GM10847 (cell line): Measurements from ENCODE around the gene CDCA7.

Experiments used
- POLR2A ChIP-seq: IDR thresholded peaks from 2 replicates; pipeline ENCODE4 v1.6.1; 2011; ENCODE audit not compliant: insufficient read length; ENCODE audit errors: extremely low read depth

The CDCA7 gene

DNA sequence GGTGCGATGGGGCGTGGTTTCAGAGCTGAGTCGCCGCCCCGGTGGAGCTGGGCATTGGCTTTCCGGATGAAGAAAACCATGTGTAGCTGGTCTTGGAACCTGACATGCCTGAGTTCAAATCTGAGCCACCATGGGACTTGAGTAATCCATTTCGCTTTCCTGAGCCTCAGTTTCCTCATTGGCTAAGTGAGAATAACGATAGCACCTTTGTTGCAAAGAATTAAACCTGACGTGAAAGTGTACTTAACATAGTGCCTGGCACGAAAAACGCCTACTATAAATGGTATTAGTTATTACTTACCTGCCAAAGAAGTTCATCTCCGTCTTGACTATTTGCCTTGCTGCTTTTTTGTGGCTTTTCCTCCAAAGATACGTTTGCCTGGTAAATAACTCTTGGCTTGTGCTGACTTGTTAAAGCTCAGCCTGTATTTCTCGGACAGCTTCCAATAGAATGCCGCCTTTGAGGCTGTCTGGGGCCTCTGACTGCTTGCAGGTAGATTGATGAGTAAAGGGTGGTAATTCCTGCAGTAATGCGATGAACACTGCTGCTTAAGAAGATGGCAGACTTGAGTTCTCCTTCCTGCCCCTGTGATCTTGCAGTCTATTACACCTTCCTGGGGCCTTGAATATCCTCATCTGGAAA is 1.3 kb downstream of the CDCA7 start:
- TF ChIP-seq POLR2A = no peak

DNA sequence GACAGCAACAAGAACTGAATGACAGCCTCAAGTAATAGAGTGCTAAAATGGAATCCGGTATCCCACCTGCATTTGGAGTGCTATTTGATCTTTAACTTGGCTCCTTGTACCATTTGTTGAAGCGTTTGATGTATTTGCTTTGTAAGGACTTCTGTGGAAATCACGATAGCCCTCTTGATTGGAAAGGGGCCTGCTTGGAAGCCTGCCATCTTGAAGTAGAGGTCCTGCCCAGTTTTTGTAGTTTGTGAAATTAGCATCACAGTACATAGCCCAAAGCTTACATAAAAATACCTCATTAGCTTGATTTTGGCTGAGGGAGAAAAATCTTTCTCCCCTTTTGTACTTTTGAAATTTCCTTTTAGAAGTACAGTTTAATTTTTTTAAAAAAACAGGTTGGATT is 2.7 kb downstream of the CDCA7 start:
- no peak for TF ChIP-seq POLR2A

DNA sequence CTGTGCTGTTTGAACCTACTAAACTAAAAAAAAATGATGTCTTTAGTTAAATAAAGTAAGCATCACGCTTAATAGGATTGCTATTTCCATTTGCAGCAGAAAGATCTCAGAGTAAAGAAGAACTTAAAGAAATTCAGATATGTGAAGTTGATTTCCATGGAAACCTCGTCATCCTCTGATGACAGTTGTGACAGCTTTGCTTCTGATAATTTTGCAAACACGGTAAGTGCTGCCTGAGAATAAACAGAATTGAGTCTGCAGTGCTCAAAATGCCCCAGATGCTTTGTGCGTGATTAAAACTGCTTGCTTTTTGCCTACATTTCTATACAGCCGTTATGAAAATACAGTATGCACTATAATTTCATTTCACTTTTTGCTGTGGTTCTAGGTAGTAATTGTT is 3.9 kb downstream of the CDCA7 start:
- no peak for TF ChIP-seq POLR2A

DNA sequence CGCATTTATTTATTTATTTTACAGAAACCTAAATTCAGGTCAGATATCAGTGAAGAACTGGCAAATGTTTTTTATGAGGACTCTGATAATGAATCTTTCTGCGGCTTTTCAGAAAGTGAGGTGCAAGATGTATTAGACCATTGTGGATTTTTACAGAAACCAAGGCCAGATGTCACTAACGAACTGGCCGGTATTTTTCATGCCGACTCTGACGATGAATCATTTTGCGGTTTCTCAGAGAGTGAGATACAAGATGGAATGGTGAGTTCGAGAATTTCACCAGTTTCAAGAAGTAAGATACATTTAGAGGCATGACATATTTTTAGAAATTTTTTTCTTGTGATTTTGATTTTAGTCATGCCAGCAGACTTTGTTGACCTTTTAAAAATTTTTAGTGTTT is 4.6 kb downstream of the CDCA7 start:
- TF ChIP-seq POLR2A = no peak

DNA sequence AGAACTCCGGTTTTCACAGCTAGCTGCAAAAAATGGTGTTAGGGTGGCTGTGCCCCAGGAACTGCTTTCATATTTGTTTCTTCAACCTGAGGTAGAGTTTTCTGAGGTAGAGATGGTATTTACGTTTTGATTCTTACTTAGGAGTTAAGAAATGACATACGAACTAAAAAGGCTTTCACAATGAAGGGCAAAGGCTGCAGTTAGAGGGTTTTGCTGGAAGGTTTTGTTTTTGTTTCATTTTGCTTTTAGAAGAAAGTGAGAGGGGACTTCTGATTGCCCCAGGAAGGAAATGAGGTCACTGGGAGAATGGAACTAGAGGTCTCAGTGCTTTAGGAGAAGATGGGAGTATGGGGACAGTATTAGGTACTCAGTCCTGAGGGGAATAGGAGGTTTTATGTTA is 15.5 kb downstream of the CDCA7 start:
- TF ChIP-seq POLR2A = no peak

DNA sequence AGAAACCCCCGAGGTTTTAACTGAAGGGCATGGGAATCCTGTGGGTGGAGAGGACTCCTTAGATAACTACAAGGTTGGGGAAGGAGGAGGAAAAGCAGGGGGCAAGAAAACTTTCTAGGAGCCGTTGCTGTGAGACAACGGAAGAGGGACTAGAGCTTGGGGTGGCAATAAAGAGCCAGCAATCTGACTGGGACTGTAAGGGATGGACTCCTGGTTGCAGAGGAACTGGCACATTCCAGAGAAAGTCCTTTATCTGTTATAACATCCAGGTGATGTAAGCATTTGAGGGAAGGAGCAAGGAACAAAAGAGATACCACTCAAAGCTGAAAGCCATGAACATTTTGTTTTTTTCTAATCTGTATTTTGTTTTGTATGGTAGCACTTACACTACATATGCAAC is 16.4 kb downstream of the CDCA7 start:
- no peak for TF ChIP-seq POLR2A

DNA sequence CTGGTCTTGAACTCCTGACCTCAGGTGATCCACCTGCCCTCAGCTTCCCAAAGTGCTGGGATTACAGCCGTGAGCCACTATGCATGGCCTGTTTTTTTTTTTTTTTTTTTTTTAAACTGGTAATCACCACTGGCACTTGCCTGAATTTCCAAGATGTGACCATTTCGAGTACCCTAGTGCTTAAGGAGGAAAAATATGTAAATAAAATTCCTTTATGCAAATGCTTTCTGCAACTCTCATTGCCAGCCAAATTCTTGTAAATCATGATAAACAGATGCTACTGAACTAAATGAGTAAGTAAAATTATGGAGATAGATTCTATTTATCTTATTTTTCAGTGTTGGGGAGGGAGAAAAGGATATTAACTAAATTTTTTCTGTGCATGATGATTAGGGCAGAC is 18.6 kb downstream of the CDCA7 start:
- TF ChIP-seq POLR2A = no peak

DNA sequence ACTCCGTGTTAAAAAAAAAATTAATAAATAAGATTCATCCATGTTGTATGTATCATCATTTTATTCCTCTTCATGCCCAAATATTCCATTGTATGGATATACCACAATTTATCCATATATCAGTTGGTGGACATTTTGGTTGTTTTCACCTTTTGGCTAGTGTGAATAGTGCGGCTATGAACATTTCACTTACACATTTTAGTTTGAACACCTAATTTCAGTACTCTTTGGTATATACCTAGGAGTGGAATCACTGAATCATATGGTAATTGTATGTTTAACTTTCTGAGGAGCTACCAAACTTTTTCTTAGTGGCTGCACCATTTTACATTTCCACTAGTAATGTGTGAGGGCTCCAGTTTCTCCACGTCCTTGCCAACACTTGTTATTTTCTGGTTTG is 20.0 kb downstream of the CDCA7 start:
- no peak for TF ChIP-seq POLR2A

DNA sequence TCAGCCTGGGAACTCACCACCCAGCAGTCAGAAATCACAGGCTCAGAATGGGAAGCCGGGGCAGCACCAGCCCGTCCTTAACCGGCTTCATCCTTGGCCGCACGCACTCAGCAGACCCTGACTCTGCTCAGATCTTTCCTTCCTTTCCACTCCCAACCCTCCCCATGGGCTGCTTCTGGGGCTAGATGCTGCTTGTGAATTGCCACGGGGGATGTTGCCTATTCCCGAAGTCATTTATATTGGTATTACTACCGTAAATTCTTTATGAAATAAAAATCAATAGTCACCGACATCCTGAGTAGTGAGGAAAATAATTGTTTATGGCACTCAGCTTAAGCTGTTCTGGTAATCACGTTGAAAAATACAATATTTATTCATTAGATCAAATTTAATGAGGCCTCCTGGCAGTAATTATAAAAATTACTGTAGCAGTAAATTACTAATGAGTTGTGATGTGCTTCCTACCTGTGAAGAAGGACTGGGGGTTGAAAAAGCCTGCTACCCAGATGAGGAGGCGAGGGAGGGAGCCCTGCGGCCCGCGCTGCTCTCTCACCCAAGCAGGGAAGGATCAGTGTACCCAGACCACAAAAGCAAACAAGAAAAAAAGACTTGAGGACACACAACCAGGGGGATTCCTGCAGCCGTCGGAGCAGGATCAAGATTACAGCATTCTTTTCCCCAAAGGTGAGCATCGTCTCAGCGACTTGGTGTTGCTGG is 31.5 kb downstream of the CDCA7 start:
- TF ChIP-seq POLR2A = no peak

DNA sequence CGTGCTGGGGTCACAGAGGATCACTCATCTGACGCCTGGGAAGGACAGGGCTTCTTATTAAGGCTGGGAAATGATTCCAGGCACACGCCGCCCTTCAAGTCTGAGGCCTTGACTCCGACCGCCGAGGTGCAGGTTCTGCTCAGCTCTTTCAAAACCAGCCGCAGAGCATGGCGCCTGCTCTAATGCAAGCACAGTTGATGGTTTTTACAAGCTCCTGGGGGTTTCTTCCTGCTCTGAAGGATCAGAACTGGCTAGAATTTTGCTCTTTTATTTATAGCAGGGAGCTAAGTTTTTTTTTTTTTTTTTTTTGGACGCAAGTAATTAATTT is 32.0 kb downstream of the CDCA7 start:
- no peak for TF ChIP-seq POLR2A

DNA sequence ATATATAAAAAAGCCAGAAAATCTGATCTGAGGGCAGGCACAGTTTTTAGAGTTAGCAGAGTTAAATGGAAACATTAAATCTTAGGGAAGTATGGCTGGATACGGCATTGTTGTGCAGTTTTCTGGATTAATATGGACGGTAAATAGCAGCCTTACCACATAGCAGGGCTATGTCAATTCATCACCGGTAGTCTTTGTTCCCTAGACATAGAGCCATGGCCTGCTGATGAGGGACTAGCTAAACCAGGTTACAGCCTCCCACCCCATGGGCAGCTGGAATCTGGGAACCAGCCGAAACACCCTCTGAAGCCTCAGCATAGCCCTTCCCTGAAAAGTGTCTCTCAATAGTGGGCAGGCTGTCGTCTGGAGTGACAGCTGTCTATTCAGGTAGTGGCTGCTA is 32.4 kb downstream of the CDCA7 start:
- no peak for TF ChIP-seq POLR2A

DNA sequence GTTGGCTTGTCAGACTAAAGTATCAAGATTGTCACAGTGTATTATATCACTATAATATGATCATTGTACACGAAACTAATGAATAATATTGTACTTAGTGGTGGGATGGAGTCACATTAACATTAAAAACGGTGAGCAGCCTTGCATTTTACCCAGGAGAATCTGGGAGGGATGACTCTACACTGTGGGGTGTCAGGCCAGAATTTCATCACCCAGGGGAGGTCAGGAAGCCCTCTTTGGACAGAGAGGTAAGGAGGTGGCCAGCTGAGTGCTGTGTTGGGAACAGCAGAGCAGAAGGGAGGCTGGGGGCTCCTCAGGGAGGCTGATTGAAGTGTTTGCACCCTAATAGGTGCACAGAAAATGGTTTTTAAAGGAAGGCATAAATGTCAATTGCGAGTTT is 33.0 kb downstream of the CDCA7 start:
- no peak for TF ChIP-seq POLR2A

DNA sequence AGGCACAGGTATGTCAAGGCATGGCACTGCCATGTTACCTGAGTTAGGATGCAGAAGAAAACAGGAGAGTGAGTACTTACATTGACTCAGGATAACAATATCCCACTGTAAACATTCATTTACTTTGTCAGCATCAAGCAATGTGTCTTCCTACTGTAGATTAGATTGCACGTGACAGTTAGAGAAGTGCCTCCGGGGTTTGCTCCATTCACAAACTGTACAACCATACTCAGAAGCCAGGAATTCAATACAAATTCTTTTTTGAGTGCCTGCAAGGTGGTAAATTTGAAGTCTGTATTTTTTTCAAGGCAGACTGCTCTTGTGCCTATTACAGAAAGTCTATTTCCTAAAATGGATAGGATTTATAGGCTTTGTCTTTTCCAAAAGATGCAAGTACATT is 34.1 kb downstream of the CDCA7 start:
- no peak for TF ChIP-seq POLR2A

DNA sequence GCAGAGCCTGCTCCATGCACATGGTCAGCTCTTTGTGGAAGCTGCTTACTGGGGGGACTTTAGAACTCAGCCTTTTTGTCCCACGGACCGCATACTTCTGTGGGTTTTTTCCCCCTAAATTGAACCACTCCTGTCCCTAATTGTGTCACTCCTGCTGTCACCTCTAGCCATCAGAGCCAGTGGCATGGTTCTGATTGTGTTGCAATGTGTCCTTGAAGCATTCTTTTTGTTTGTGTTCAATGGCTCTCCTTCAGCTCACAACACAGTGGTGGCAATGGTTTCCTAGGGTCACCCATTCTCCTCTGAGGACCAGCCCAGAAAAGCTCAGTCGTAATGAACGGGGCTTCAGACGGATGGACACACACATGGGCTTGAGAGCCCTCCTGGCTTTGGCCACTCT is 35.4 kb downstream of the CDCA7 start:
- TF ChIP-seq POLR2A = no peak

DNA sequence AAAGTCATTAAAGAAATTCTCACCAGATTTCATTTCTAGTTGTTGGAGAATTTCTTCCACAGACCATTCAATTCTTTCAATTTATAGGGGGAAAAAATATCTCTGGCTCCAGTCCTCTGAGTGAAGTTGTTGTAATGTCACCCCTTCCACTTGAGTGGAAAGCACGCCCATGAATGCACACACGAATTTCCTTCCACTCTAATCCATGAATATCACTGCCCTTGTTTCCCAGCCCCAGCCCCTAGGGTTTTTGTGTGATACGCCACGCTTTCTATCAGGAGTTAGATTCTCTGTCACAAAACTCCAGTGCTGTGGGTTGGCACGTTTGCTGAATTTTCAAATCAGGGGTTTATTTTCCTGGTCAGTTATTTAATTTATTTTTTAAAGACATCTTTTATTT is 38.1 kb downstream of the CDCA7 start:
- TF ChIP-seq POLR2A = no peak

DNA sequence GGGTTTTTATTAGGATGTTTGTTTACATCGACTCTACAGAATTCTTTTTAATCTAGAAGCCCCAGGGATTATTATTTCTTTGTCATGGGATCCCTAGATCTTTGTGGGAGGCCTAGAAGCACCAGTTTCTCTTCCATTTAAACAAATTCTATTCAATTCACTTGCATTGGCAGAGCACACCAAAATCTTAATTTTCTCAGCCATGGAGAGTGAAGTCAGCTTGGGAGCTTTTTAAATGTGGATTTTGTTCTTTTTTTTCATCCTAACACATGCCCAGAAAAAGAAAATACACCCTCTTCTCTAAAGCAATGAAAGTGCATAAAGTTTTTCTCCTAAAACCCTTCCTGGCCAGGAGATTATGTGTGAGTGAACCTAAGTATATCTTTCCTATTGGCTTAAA is 38.5 kb downstream of the CDCA7 start:
- no peak for TF ChIP-seq POLR2A

DNA sequence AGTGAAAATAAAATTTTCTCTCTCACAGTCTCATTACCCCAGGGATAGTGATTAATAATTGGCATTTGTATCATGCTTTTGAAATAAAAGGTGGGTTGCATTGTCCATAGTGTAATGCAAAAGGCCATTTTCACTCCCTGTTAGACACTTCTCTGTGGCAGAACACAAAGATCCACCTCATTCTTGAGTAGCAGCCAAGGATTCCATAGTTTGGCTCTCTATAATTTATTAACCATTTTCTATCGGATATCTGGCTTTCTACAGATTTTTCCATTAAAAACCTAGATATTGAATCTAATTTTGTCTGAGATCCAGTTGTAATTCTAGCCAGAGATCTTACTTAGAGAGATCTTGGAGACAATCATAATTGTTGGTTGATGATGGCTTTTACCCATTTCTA is 39.0 kb downstream of the CDCA7 start:
- no peak for TF ChIP-seq POLR2A
